Caco-2 (cell line): ENCODE results near the gene CFAP157. TPM values are rescaled to one million over a fixed set of nuclear protein-coding genes. Genes with fewer than 3 reads are reported as not detected.

ENCODE experiments used
- BruUV-seq: library from RNA; stranded (reverse); fragments of 400-500 nt; replicated peaks from 2 replicates; lab custom pipeline; 2021; lab: Mats Ljungman, UMichigan
- CTCF ChIA-PET: fragments of 300-600 bp; sonication (Branson Sonifier 250); formaldehyde crosslinking; loops from one replicate; lab custom pipeline; 2022; ENCODE audit warnings: antibody characterized with exemption; lab: Charles Lee
- POLR2A ChIA-PET: fragments of 300-600 bp; sonication (Branson Sonifier 250); formaldehyde crosslinking; loops from one replicate; lab custom pipeline; 2022; ENCODE audit warnings: antibody characterized with exemption; lab: Charles Lee
- DNase-seq, 2 experiments: peaks; one replicate each; pipeline versions ENCODE4 v3.0.0 to v3.0.0-alpha.2; 2020 to 2022
- H3K27me3 ChIP-seq: replicated peaks from 2 replicates; pipeline ENCODE4 v1.6.0; 2011; ENCODE audit warnings: low read length; ENCODE audit not compliant: control insufficient read depth, insufficient read depth
- H3K36me3 ChIP-seq: 2 replicates; pipeline ENCODE4 v1.5.1; 2011; ENCODE audit warnings: low read length; ENCODE audit not compliant: control insufficient read depth, insufficient read depth
- H3K4me1 ChIP-seq: fragments of 250-450 bp; sonication (Bioruptor Pico); 2 replicates; pipeline ENCODE4 v1.5.1; 2020; ENCODE audit warnings: mild to moderate bottlenecking
- H3K4me3 ChIP-seq: 2 replicates; pipeline ENCODE4 v1.5.1; 2011; ENCODE audit warnings: low read depth, mild to moderate bottlenecking, control low read depth, low read length
- H3K9me3 ChIP-seq: fragments of 250-450 bp; sonication (Bioruptor Pico); 2 replicates; pipeline ENCODE4 v1.5.1; 2020; ENCODE audit warnings: mild to moderate bottlenecking, moderate library complexity
- H3K27ac Mint-ChIP-seq: one replicate; pipeline ENCODE4 v1.8.0; 2022; ENCODE audit warnings: mixed read lengths; ENCODE audit not compliant: unreplicated experiment
- H3K27me3 Mint-ChIP-seq: one replicate; pipeline ENCODE4 v1.8.0; 2022; ENCODE audit warnings: mixed read lengths; ENCODE audit not compliant: insufficient read depth, unreplicated experiment
- H3K36me3 Mint-ChIP-seq: one replicate; pipeline ENCODE4 v1.8.0; 2022; ENCODE audit warnings: mild to moderate bottlenecking, mixed read lengths; ENCODE audit not compliant: insufficient read depth, unreplicated experiment
- H3K4me1 Mint-ChIP-seq: one replicate; pipeline ENCODE4 v1.8.0; 2022; ENCODE audit warnings: low read depth, mixed read lengths; ENCODE audit not compliant: unreplicated experiment
- H3K4me3 Mint-ChIP-seq: one replicate; pipeline ENCODE4 v1.8.0; 2022; ENCODE audit warnings: mild to moderate bottlenecking, moderate library complexity, mixed read lengths; ENCODE audit not compliant: unreplicated experiment
- H3K9me3 Mint-ChIP-seq: one replicate; pipeline ENCODE4 v1.8.0; 2022; ENCODE audit warnings: mixed read lengths; ENCODE audit not compliant: unreplicated experiment
- intact Hi-C: fragments of 100-400 bp; cut with micrococcal nuclease; formaldehyde crosslinking; loops from one replicate; pipeline ENCODE4 v1.10.0; 2022; ENCODE audit not compliant: unreplicated experiment
- total RNA-seq: library from RNA; stranded (reverse); gene quantifications from 2 replicates; pipeline ENCODE4 v1.2.3, GENCODE V29; 2022
- TF ChIP-seq, protein P1 (sequence below), 2 experiments: fragments of 200-600 bp in 1 of 2; IDR thresholded peaks; 1 replicate in 1 of 2; 2 replicates in 1 of 2; pipeline versions ENCODE4 v1.5.1 to v1.8.0; 2011 to 2022; ENCODE audit warnings: antibody characterized with exemption in 1 of 2, control low read depth in 1 of 2, inconsistent platforms in 1 of 2, low read depth in 1 of 2, low read length in 1 of 2, mild to moderate bottlenecking in 1 of 2, moderate library complexity in 1 of 2; ENCODE audit not compliant: insufficient read depth in 1 of 2, severe bottlenecking in 1 of 2, unreplicated experiment in 1 of 2

CFAP157 gene
- total RNA-seq, 1 experiment from 2014 or later: not detected

DNA sequence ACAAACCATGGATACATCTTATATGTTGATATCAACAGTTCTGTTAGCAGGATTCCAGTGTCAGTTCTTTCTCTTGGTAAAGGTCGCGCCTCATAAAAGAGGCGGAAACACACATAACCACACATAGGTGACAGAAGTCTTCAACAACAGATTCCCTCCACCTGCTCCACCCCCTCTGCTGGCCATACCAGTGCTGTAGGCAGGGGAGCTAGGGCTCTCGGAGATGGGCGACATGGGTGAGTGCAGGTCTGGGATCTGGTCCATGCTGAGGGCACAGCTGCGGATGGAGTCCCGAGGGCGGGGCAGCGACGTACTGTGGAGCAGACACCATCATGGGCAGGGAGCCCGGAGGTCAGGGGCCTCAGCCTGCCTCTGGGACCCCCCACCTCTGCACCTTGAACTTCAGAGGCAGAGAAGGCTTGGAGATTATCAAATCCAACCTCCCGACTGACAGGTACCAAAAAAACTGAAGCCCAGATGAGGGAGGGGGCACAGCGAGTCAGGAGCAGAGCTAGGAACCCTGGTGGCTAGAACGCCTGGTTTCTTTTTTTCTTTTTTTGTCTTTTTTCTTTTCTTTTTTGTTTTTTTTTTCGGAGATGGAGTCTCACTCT lies 40.3 kb downstream of the CFAP157 start:
- peak in 1 of 2 experiments; percentile 38 for DNase-seq
- no peaks in the 10 kb centered on the region for H3K4me1 Mint-ChIP-seq
- no peaks in the 10 kb centered on the region for H3K9me3 Mint-ChIP-seq
- H3K36me3 ChIP-seq: no peaks in the 10 kb centered on the region
- TF ChIP-seq, protein P1, sequence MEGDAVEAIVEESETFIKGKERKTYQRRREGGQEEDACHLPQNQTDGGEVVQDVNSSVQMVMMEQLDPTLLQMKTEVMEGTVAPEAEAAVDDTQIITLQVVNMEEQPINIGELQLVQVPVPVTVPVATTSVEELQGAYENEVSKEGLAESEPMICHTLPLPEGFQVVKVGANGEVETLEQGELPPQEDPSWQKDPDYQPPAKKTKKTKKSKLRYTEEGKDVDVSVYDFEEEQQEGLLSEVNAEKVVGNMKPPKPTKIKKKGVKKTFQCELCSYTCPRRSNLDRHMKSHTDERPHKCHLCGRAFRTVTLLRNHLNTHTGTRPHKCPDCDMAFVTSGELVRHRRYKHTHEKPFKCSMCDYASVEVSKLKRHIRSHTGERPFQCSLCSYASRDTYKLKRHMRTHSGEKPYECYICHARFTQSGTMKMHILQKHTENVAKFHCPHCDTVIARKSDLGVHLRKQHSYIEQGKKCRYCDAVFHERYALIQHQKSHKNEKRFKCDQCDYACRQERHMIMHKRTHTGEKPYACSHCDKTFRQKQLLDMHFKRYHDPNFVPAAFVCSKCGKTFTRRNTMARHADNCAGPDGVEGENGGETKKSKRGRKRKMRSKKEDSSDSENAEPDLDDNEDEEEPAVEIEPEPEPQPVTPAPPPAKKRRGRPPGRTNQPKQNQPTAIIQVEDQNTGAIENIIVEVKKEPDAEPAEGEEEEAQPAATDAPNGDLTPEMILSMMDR (IDR thresholded peaks at IDR 0.05; ENCODE audit: insufficient read depth in 1 of 2, low read depth in 1 of 2, low read length in 1 of 2, severe bottlenecking in 1 of 2, unreplicated experiment in 1 of 2): peak in 1 of 2 experiments; percentile 22
- peaks cover 13% of the 10 kb centered on the region for H3K27me3 Mint-ChIP-seq
- intact Hi-C loops: no loop called here
- H3K36me3 Mint-ChIP-seq: no peaks in the 10 kb centered on the region
- BruUV-seq: no TSS peak
- ChIA-PET CTCF (interaction anchor here (1.0 kb wide), 1 partner anchor 12 kb away, joined by 4 read pairs; the partner anchor contains the start of gene TOR2A), POLR2A (no interaction called here)
- H3K4me3 ChIP-seq: no peak overlapping the region
- H3K27me3 ChIP-seq: no peaks in the 10 kb centered on the region; the same call in none of the 2 replicates
- H3K27ac Mint-ChIP-seq: no peak overlapping the region
- H3K4me3 Mint-ChIP-seq: no peak overlapping the region
- H3K4me1 ChIP-seq: no peaks in the 10 kb centered on the region
- H3K9me3 ChIP-seq: no peaks in the 10 kb centered on the region

DNA sequence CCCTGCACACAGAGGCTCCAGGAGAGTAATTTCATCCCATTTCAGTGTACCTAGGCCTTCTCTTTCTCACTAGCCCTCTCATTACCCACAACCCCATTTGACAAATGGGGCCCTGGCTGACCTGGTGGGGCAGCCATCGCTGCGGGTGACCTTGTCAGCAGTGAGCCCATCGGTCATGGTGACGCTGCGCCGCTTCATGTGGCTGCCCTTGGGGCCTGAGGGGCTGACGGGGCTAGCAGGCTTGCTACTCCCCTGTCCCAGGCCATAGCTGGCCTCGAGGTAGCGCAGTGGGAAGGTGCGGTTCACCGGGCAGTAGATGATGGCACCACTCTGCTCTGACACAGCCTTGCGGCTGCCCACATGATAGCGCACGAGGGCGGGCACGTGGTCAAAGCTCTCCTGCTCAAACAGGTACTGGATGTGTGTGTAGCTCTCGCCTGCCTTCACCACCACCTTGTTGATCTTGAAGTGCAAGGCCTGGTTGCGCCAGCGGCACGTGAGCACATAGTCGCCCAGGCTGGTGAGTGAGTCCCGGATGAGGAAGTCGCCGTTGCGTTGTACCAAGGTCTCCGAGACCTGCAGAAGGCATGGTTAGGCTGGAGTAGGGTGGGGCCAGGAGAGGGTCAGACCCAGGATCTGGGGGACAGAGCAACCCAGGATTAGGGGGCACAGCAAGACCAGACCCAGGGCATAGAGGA lies 42.5 kb downstream of the CFAP157 start:
- Mint-ChIP-seq H3K27ac (no peak overlapping the region), H3K27me3 (peaks cover 21% of the 10 kb centered on the region), H3K9me3 (no peaks in the 10 kb centered on the region), H3K36me3 (no peaks in the 10 kb centered on the region), H3K4me1 (no peaks in the 10 kb centered on the region), H3K4me3 (no peak overlapping the region)
- Histone ChIP-seq H3K4me1 (no peaks in the 10 kb centered on the region), H3K27me3 (no peaks in the 10 kb centered on the region; the same call in none of the 2 replicates), H3K9me3 (no peaks in the 10 kb centered on the region), H3K4me3 (no peak overlapping the region), H3K36me3 (no peaks in the 10 kb centered on the region)
- no TSS peak for BruUV-seq
- CTCF ChIA-PET: no interaction called here
- TF ChIP-seq, protein P1 (IDR thresholded peaks at IDR 0.05; ENCODE audit: insufficient read depth in 1 of 2, low read depth in 1 of 2, low read length in 1 of 2, severe bottlenecking in 1 of 2, unreplicated experiment in 1 of 2): no peak
- DNase-seq: no peak
- intact Hi-C loops: no loop called here
- POLR2A ChIA-PET: no interaction called here

DNA sequence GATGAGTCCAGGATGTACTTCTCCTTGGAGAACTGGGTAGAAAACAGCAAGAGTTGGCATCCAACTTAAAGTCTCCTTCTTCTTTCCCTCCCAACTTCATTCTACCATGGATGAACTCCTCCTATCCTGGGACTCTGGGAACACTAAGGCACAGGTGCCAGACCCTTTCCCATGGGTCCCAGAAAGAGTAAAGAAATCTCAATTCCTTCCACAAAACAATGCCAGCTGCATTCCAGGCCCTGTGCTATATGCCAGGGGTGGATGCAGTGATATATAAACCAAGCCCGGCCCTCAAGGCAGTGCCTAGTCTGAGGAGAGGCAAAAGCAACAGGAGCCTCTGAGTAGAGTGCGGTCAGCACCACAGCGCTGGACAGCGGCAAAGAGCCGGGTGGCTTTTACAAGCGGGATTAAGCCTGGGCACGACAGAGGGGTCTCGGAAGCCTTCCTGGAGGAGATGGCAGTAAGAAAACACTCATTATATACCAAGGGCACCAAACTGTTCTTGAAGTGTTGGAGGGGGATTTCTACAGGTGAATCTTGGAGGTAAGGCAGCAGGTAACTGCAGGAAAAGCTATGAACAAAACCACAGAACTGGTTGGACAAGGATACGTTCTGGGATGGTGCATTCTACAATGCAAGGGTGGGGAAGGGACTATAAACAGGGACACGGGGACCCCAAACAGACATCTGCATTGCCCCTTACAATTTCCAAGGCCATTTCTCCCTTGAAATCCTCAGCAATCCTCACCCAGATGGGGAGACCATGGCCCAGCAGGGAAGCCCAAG lies 44.7 kb downstream of the CFAP157 start:
- Histone ChIP-seq H3K4me1 (0 out of 2 replicates have a peak, but pooled peaks cover 3% of the 10 kb centered on the region), H3K36me3 (no peaks in the 10 kb centered on the region), H3K27me3 (peaks cover 2% of the 10 kb centered on the region), H3K4me3 (no peak overlapping the region), H3K9me3 (no peaks in the 10 kb centered on the region)
- BruUV-seq: no TSS peak
- peaks cover 5% of the 10 kb centered on the region for H3K36me3 Mint-ChIP-seq
- ChIA-PET POLR2A (no interaction called here), CTCF (no interaction called here)
- H3K9me3 Mint-ChIP-seq: no peaks in the 10 kb centered on the region
- intact Hi-C loops: no loop called here
- no peak overlapping the region for H3K27ac Mint-ChIP-seq
- H3K27me3 Mint-ChIP-seq: peaks cover 24% of the 10 kb centered on the region
- no peak overlapping the region for H3K4me3 Mint-ChIP-seq
- TF ChIP-seq, protein P1 (IDR thresholded peaks at IDR 0.05; ENCODE audit: insufficient read depth in 1 of 2, low read depth in 1 of 2, low read length in 1 of 2, severe bottlenecking in 1 of 2, unreplicated experiment in 1 of 2): no peak
- no peaks in the 10 kb centered on the region for H3K4me1 Mint-ChIP-seq
- peak in 1 of 2 experiments; percentile 58 for DNase-seq
